ENCODE results near the gene SMURF1. TPM values are rescaled to one million over a fixed set of nuclear protein-coding genes. Genes with fewer than 3 reads are reported as not detected.

Gene SMURF1
- total RNA-seq, 1 donor from 2014 or later, result 10.0 TPM

GRCh38 chr7:99133766-99134564 is 9.9 kb downstream of the SMURF1 start:
- intact Hi-C loops (cut with micrococcal nuclease), result no loop called here
- no peaks in the 10 kb centered on the region for H3K9me3 ChIP-seq (replicated peaks)
- H3K36me3 ChIP-seq, result no peaks in the 10 kb centered on the region
- no peak for DNase-seq
- H3K4me3 ChIP-seq, result no peak overlapping the region
- no peak overlapping the region for H3K27ac ChIP-seq (replicated peaks)
- no peaks in the 10 kb centered on the region for H3K27me3 ChIP-seq (ENCODE audit: low read depth)
- H3K4me1 ChIP-seq, result peaks cover 80% of the 10 kb centered on the region
- TF ChIP-seq, protein P1, sequence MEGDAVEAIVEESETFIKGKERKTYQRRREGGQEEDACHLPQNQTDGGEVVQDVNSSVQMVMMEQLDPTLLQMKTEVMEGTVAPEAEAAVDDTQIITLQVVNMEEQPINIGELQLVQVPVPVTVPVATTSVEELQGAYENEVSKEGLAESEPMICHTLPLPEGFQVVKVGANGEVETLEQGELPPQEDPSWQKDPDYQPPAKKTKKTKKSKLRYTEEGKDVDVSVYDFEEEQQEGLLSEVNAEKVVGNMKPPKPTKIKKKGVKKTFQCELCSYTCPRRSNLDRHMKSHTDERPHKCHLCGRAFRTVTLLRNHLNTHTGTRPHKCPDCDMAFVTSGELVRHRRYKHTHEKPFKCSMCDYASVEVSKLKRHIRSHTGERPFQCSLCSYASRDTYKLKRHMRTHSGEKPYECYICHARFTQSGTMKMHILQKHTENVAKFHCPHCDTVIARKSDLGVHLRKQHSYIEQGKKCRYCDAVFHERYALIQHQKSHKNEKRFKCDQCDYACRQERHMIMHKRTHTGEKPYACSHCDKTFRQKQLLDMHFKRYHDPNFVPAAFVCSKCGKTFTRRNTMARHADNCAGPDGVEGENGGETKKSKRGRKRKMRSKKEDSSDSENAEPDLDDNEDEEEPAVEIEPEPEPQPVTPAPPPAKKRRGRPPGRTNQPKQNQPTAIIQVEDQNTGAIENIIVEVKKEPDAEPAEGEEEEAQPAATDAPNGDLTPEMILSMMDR (IDR thresholded peaks at IDR 0.05; ENCODE audit: borderline replicate concordance), result no peak

DNA sequence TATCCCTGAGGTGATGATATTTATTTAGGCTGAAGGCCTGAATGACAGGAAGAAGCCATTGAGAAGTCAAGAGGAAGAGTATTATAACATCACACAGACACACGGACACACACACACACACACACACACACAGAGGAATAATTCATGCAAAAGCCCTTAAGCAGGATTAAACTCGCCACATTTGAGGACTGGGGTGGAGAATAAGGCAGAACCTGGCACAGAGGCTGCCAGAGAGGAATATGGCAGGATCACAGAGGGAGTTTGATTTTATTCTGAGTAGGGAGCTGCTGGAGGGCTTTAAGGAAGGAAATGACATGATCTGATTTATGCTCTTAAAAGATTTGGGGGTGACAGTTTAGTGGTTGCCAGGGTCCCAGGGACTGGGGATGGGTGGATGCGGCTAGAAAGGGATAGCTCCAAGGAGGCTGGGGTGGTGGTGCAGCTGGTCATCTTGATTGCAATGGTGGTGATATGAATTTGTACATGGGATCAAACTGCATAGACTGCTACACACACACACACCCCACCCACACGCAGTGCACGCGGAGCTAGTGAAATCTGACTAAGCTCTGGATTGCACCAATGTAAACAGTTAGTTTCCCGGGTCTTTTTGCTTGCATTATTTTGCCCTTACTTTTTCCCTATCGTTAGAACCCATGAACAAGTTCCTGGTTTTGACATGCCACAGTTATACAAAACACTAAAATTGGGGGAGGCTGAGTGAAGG is 11.2 kb downstream of the SMURF1 start:
- H3K4me1 ChIP-seq, result peaks cover 79% of the 10 kb centered on the region
- H3K36me3 ChIP-seq, result no peaks in the 10 kb centered on the region

GRCh38 chr7:99131290-99131689 is 12.6 kb downstream of the SMURF1 start:
- H3K27ac ChIP-seq (replicated peaks), result no peak overlapping the region
- H3K9me3 ChIP-seq (replicated peaks), result no peaks in the 10 kb centered on the region
- TF ChIP-seq, protein P1 (IDR thresholded peaks at IDR 0.05; ENCODE audit: borderline replicate concordance), result no peak
- no peaks in the 10 kb centered on the region for H3K36me3 ChIP-seq
- no peak overlapping the region for H3K4me3 ChIP-seq
- no peak for DNase-seq
- intact Hi-C loops (cut with micrococcal nuclease), result no loop called here
- no peaks in the 10 kb centered on the region for H3K27me3 ChIP-seq (ENCODE audit: low read depth)
- peaks cover 77% of the 10 kb centered on the region for H3K4me1 ChIP-seq

More for the DNA sequence above, 11.2 kb downstream of the SMURF1 start:
- intact Hi-C loops (cut with micrococcal nuclease), result no loop called here
- no peak overlapping the region for H3K27ac ChIP-seq (replicated peaks)
- H3K27me3 ChIP-seq (ENCODE audit: low read depth), result no peaks in the 10 kb centered on the region
- TF ChIP-seq, protein P1 (IDR thresholded peaks at IDR 0.05; ENCODE audit: borderline replicate concordance), result no peak
- no peaks in the 10 kb centered on the region for H3K9me3 ChIP-seq (replicated peaks)
- H3K4me3 ChIP-seq, result no peak overlapping the region
- no peak for DNase-seq

- Histone ChIP-seq H3K27me3 (ENCODE audit: low read depth) (no peaks in the 10 kb centered on the region), H3K4me3 (no peak overlapping the region), H3K27ac (replicated peaks) (no peak overlapping the region), H3K9me3 (replicated peaks) (no peaks in the 10 kb centered on the region), H3K4me1 (peaks cover 70% of the 10 kb centered on the region), H3K36me3 (no peaks in the 10 kb centered on the region)
- DNase-seq, result no peak
- TF ChIP-seq, protein P1 (IDR thresholded peaks at IDR 0.05; ENCODE audit: borderline replicate concordance), result no peak
- intact Hi-C loops (cut with micrococcal nuclease), result no loop called here
Observed at GRCh38 chr7:99129536-99129935, 14.4 kb downstream of the SMURF1 start.

DNA sequence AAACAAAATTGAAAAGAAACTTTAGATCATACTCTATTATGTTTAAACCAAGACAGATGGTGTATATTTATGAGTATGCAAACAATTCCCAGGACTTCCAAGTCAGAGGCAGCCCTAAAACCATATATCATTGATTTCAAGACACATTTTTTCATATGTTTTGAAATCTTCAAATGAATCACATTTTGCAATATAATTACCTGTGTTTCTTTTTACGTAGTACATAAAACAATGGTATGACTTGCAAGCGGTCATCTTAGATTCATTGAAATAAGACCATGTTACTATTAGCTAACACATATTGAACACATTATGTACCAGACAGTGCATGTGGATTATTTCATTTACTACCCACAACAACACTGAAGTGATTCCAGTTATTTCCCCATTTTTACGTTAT is 14.9 kb downstream of the SMURF1 start:
- no peaks in the 10 kb centered on the region for H3K36me3 ChIP-seq
- peaks cover 70% of the 10 kb centered on the region for H3K4me1 ChIP-seq
- peak overlapping the region; percentile 53 for H3K27ac ChIP-seq (replicated peaks)
- no peaks in the 10 kb centered on the region for H3K9me3 ChIP-seq (replicated peaks)
- no peaks in the 10 kb centered on the region for H3K27me3 ChIP-seq (ENCODE audit: low read depth)
- intact Hi-C loops (cut with micrococcal nuclease), result no loop called here
- H3K4me3 ChIP-seq, result no peak overlapping the region
- TF ChIP-seq, protein P1 (IDR thresholded peaks at IDR 0.05; ENCODE audit: borderline replicate concordance), result no peak
- DNase-seq, result no peak

All from left ventricle myocardium inferior (tissue), 1 donor.